GM21367 (cell line): ENCODE data around the gene PTPRH.

ENCODE experiments used
- ATAC-seq: cut with Tn5 transposase; IDR thresholded peaks from one replicate; pipeline ENCODE4 v1.9.1; 2021; ENCODE audit not compliant: unreplicated experiment

Gene PTPRH

GRCh38 chr19:55246462-55247451 lies 37.5 kb upstream of the PTPRH start:
- no peak for ATAC-seq

- no peak for ATAC-seq
Measured at GRCh38 chr19:55245236-55245904, 36.1 kb upstream of the PTPRH start.

GRCh38 chr19:55244004-55244680 lies 34.8 kb upstream of the PTPRH start:
- no peak for ATAC-seq

GRCh38 chr19:55242517-55242916 lies 33.2 kb upstream of the PTPRH start:
- no peak for ATAC-seq

- no peak for ATAC-seq
Measured at GRCh38 chr19:55241935-55242464, 32.7 kb upstream of the PTPRH start.

- ATAC-seq = no peak
Measured at GRCh38 chr19:55241143-55241934, 32.0 kb upstream of the PTPRH start.

GRCh38 chr19:55240713-55241020 lies 31.4 kb upstream of the PTPRH start:
- no peak for ATAC-seq

- ATAC-seq = no peak
Measured at GRCh38 chr19:55239004-55239403, 29.7 kb upstream of the PTPRH start.

GRCh38 chr19:55238030-55238429 lies 28.7 kb upstream of the PTPRH start:
- ATAC-seq = no peak

- ATAC-seq = no peak
Measured at GRCh38 chr19:55232986-55233385, 23.7 kb upstream of the PTPRH start.

GRCh38 chr19:55232286-55232602 lies 22.9 kb upstream of the PTPRH start:
- no peak for ATAC-seq

- no peak for ATAC-seq
Measured at GRCh38 chr19:55231391-55232285, 22.3 kb upstream of the PTPRH start.

GRCh38 chr19:55230780-55231179 lies 21.5 kb upstream of the PTPRH start:
- no peak for ATAC-seq

- ATAC-seq = no peak
Measured at GRCh38 chr19:55230329-55230728, 21.0 kb upstream of the PTPRH start.

GRCh38 chr19:55229789-55230182 lies 20.5 kb upstream of the PTPRH start:
- no peak for ATAC-seq

- ATAC-seq = no peak
Measured at GRCh38 chr19:55229145-55229788, 20.0 kb upstream of the PTPRH start.

GRCh38 chr19:55228403-55229031 lies 19.2 kb upstream of the PTPRH start, which contains the start of gene TMEM86B:
TSS of gene TMEM86B (minus strand) at chr19:55228763. CDS start at chr19:55228741, 22 bp downstream.
- no peak for ATAC-seq

- no peak for ATAC-seq
Measured at GRCh38 chr19:55228015-55228391, 18.7 kb upstream of the PTPRH start.
